Inferior parietal cortex (tissue), 1 donor: ENCODE results near the gene EGR4.

Experiments
- DNase-seq: peaks from one replicate; pipeline ENCODE4 v3.0.0-alpha.2; 2016; ENCODE audit errors: extremely low spot score

Gene EGR4

DNA sequence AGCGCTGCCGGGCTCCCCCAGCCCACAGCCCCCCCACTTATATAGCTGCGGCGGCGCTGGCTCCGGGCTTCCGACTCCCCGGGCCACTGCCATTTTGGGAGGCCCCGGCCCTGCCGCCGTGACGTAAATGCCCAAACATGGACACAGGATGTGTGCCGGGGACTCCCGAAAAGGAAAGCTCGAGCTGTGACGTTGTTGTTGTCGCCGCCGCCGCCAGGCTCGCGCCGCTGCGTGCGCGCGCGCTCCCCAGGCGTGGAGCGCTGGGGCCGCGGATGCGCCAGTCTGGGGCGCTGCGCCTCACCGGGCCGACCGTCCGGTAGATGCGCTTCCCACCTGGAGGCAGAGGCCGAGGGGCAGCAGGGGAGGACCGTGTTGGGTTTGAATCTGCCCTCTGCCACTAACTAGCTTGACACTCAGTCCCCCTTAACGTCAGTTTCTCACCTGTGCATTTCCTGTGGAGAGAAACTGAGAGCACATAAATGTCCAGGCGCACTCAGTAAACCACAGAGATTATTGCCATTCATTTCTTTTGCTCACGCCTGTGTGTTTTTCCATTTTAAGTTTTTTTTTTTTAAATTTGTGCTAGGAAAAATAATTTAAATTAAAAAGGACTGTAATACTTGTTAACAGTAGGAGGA, at the start of gene EGR4:
Gene EGR4, minus strand, starts transcription at position 15 of the 638 bp plus-strand sequence. CDS start 231 bp downstream, outside the sequence.
- DNase-seq: peak; percentile 68

DNA sequence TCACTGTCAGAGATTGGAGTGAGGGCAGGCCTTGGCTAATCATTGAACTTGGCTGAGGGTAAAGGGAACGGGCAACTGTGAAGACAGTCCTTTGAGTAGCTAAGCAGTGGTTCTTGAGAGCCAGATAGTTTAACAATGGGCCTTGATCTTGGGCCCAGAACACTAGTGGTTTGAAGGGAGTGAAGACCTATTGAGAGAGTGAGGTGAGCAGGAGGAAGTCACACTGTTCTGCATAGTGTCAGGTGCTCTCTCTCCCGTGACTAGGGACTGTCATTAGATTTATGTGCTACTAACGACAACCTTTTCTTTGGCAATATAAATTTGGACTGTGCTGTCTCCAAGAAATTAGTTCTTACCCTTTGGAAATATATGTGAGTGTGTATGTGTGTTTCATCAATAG, 47.7 kb upstream of the EGR4 start:
- no peak for DNase-seq

GRCh38 chr2:73339201-73339600, 45.9 kb upstream of the EGR4 start:
- no peak for DNase-seq

DNA sequence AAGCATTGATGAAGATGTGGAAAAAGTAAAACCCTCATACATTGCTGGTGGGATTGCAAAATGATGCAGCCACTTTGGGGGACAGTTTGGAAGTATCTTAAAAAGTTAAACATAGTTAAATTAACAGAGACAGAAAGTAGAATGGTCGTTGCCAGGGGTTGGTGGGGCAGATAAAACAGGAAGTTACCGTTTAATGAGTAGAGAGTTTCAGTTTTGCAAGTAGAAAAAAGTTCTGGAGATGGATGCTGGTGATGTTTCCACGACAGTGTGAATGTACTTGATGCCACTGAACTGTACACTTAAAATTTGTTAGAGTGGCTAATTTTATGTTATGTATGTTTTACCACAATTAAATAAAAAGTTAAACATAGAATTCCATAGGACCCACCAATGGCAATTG, 44.5 kb upstream of the EGR4 start:
- no peak for DNase-seq

DNA sequence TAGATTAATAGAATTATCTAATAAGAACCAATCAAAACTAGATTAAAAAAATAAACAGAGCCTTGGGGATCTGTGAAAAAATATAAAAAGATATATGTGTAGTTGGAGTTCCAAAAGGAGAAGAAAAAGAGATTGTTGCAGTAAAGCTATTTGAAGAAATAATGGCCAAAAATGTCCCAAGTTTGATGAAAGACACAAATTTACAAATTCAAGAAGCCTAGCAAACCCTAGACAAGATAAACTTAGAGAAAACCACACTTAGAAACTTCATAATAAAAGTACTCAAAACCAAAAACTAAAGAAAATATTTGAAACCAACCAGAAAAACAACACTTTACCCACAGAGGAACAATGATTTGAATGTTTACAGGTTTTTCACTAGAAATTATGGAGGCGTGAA, 41.3 kb upstream of the EGR4 start:
- no peak for DNase-seq

DNA sequence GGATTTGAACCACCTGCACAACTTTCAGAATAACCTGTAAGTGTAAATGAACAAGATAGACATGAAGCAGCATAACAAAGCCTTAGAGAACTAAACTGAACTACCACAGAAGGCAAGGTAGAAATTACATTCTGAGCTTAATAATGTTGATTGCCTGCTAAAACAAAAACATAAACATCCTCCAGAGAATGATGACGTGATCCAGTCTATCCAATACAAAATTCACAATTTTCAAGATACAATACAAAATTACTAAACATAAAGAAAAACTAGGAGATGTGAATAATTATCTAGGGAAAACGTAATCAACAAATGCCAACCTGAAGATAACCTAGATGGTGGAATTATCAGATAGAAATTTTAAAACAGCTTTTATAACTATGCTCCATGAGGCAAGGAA, 40.7 kb upstream of the EGR4 start:
- DNase-seq: no peak

DNA sequence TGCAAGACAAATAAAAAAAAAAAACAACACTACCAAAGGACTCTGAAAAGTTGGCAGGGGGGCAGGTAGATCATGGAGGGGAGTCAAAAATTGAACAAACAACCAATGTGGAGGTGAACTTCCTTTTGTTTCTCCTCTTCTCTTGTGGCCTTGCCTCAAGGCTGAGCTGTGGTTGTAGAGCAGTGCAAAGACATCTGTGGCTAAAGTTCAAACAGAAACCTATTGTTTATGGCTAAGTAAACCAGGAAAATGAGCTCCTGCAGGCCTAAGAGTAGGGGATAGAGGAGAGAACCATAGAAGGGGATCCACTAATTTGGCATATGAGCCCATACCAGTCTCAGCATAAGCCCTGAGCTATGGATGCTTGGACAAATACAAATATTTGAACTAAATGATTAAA, 40.2 kb upstream of the EGR4 start:
- no peak for DNase-seq

- peak; percentile 28 for DNase-seq
Observed at GRCh38 chr2:73324126-73324725, 30.9 kb upstream of the EGR4 start.

- DNase-seq: no peak
Observed at GRCh38 chr2:73323551-73323950, 30.2 kb upstream of the EGR4 start.

DNA sequence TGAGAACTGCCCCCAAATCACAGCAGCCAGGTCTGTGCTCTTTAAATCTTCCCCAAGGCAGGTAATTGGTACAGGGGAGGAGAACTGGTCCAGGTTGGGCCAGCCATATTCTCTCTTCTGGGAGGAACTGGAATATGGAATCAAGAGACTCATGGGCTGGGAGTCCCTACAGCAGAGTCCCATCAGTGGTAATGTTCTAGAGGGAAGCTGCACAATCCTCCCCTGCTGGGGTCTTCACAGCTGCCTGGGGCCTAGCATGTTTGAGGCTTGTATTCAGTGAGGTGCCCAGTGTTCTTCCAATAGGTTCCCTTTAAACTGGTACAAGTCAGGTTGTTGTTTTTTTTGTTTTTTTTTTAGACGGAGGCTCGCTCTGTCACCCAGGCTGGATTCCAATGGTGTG, 21.1 kb upstream of the EGR4 start:
- no peak for DNase-seq

- DNase-seq: no peak
Observed at GRCh38 chr2:73307720-73308119, 14.4 kb upstream of the EGR4 start.

DNA sequence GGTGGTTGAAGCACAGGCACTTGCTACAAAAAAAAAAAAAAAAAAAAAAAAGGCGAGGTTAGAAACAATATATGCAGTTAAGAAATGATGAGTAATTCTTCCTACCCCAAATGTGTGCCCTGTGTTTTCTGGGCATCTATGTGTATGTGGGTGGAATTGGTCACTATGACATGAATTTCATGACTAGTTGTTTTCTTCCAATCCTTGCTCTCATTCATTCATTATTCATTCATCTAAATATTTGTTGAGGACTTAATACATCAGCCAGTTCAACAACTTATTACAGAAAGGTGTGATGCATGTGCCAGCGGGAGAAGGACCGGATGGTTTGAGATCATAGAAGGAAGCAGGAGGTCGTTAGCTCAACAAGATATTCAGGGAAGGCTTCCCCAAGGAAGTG, 8.3 kb upstream of the EGR4 start:
- DNase-seq: no peak

GRCh38 chr2:73300926-73301325, 7.6 kb upstream of the EGR4 start:
- DNase-seq: no peak

- DNase-seq: no peak
Observed at GRCh38 chr2:73297586-73297985, 4.2 kb upstream of the EGR4 start.

GRCh38 chr2:73297151-73297559, 3.8 kb upstream of the EGR4 start:
- DNase-seq: no peak

DNA sequence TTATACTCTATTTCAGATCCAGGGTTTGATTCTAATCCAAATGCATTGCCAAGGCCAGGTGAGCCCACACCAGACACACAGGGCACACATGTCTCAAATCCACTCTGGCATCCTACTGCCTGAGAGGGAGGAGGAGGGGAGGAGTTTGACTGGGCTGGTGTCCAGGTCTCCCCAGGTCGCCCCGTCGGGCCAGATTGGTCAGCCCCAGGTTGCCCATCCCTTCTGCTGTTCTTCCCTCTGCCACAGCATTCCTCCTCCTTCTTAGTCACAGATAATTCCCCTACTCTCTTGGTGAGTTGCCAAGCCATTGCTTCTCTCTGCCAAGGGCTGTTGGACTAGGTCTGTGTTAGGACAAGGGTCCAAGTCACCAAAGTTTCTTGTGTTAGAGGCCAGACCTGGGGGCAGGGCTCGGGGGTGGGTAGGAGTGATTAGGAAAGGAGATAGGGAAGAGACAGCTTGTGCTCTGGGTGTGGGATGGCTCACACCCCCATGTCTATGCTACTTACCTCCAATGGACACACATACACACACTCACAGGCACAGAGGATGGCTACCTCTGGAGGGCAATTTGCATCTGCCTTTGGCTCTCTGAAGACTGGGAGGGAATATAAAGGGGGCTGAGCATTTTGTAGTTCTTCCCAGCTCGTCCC, 2.5 kb upstream of the EGR4 start:
- DNase-seq: no peak

- no peak for DNase-seq
Observed at GRCh38 chr2:73294239-73294638, 891 bp upstream of the EGR4 start.

DNA sequence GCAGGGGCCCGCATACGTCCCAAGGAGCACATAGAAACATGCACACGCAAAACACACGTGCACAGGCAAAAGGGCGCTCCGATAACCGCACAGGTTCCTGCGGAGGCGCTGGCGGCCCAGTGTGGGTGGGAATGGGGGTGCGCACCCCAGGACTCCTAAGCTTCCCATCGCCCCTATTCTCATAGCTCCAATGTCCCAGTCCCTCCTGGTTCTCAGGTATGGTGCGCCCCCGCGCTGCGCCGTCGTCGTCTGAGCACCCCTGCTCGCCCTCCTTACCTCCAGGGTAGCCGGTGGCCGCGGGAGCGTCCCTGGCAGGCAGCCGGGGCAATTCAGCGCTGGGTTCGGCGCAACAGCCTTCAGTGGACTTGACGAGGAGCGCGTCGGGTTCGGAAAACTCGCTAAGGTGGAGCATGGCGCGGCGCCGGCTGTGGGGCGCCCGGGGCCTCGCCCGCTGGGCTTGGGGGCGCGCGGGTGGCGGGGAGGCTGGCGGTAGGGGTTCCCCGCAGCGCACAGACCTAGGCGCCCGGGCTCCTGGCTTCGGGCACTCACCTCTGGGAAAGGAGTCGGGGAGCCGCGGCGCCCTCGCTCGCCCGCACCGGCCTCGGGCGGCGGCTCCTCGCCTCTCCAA, 328 bp downstream of the EGR4 start:
- no peak for DNase-seq

- no peak for DNase-seq
Observed at GRCh38 chr2:73292316-73292905, 937 bp downstream of the EGR4 start.

DNA sequence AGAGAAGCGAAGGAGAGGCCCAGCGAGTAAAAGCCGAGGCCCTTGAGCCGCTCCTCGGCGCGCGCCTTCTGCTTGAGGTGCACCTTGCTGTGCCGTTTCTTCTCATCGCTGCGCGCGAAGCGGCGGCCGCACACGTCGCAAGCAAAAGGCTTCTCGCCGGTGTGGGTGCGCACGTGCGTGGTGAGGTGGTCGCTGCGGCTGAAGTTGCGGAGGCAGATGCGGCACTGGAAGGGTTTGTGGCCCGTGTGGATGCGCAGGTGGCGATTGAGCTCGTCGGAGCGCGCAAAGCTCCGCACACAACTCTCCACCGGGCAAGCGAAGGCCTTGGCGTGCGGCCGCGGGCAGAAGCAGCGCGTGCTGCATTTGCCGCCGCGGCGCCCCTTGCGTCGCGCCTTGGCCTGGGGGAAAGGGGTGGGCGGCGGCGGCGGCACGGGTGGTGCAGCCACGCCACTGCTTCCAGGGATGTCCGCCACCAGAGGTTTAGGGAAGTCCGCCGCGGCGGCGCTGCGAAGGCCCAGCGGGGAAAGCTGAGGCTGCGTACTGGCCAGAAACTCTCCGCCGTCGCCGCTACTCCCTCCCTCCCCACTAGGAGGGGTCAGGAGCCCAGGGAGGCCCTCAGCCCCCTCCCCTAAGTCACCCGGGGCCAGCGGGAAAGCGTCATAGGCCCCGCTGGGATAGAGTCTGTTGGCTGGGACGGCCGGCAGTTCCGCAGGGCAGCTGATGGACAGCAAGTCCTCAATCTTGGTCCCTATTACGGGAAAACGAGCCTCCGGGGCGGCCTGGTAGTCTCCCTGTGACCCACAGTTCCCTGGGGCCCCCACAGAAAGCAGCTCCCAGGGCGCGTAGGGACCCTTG, 1.7 kb downstream of the EGR4 start:
- DNase-seq: no peak

GRCh38 chr2:73291093-73291460, 2.3 kb downstream of the EGR4 start:
- DNase-seq: no peak
